CD14-positive monocyte (primary cell): Measurements from ENCODE around the gene SMPD3. TPM values are rescaled to one million over a fixed set of nuclear protein-coding genes. Genes with fewer than 3 reads are reported as not detected.

ENCODE experiments used
- DNase-seq, 3 donors: peaks; one replicate each; pipeline ENCODE4 v3.0.0-alpha.2; 2011 to 2022
- H2AFZ ChIP-seq: 2 replicates; pipeline ENCODE4 v1.6.0; 2012; ENCODE audit warnings: mild to moderate bottlenecking, low read depth, low read length, inconsistent platforms; ENCODE audit not compliant: insufficient read depth, poor library complexity, severe bottlenecking
- H3K27ac ChIP-seq, 2 donors: 1 replicate in 1 of 2; 2 replicates in 1 of 2; pipeline ENCODE4 v1.5.1; 2012 to 2013; ENCODE audit warnings: low read length in 2 of 2, control low read depth in 1 of 2, inconsistent platforms in 1 of 2, low read depth in 1 of 2, mild to moderate bottlenecking in 1 of 2
- H3K27me3 ChIP-seq, 2 donors: one replicate each; pipeline versions ENCODE4 v1.6.0 to v1.6.1; 2011 to 2013; ENCODE audit warnings: low read length in 2 of 2; ENCODE audit not compliant: control insufficient read depth in 2 of 2, insufficient read depth in 2 of 2
- H3K36me3 ChIP-seq, 2 donors: replicated peaks in 1 of 2; 1 replicate in 1 of 2; 2 replicates in 1 of 2; pipeline versions ENCODE4 v1.5.1 to v1.6.1; 2012 to 2013; ENCODE audit warnings: low read length in 2 of 2, control low read depth in 1 of 2, inconsistent platforms in 1 of 2, mild to moderate bottlenecking in 1 of 2; ENCODE audit not compliant: insufficient read depth in 2 of 2, control insufficient read depth in 1 of 2
- H3K4me1 ChIP-seq, 2 donors: 1 replicate in 1 of 2; 2 replicates in 1 of 2; pipeline versions ENCODE4 v1.5.1 to v1.6.1; 2012 to 2013; ENCODE audit warnings: low read length in 2 of 2, control low read depth in 1 of 2, inconsistent platforms in 1 of 2, mild to moderate bottlenecking in 1 of 2, moderate library complexity in 1 of 2; ENCODE audit not compliant: insufficient read depth in 2 of 2, control insufficient read depth in 1 of 2
- H3K4me2 ChIP-seq: replicated peaks from 2 replicates; pipeline ENCODE3; 2012; ENCODE audit warnings: low read length, moderate library complexity, mild to moderate bottlenecking; ENCODE audit not compliant: poor library complexity, severe bottlenecking; ENCODE audit errors: extremely low read depth
- H3K4me3 ChIP-seq, 3 experiments: fragments of 200-600 bp in 1 of 3; sonication (generic) in 1 of 3; replicated peaks in 1 of 3; 1 replicate in 2 of 3; 2 replicates in 1 of 3; pipeline ENCODE4 v1.5.1; 2011 to 2013; ENCODE audit warnings: low read length in 3 of 3, mild to moderate bottlenecking in 3 of 3, control low read depth in 2 of 3, low read depth in 2 of 3, inconsistent platforms in 1 of 3, moderate library complexity in 1 of 3
- H3K79me2 ChIP-seq: 2 replicates; pipeline ENCODE4 v1.6.0; 2012; ENCODE audit warnings: mild to moderate bottlenecking, control low read depth, inconsistent platforms, low read length, moderate library complexity; ENCODE audit not compliant: insufficient read depth
- H3K9ac ChIP-seq: 2 replicates; pipeline ENCODE4 v1.6.0; 2017; ENCODE audit warnings: low read length, mild to moderate bottlenecking; ENCODE audit not compliant: insufficient read depth, poor library complexity, severe bottlenecking
- H3K9me3 ChIP-seq, 2 donors: replicated peaks in 1 of 2; 1 replicate in 1 of 2; 2 replicates in 1 of 2; pipeline versions ENCODE4 v1.5.1 to v1.6.1; 2012 to 2013; ENCODE audit warnings: low read length in 2 of 2, control low read depth in 1 of 2; ENCODE audit not compliant: control insufficient read depth in 1 of 2, insufficient read depth in 1 of 2
- H4K20me1 ChIP-seq: 2 replicates; pipeline ENCODE4 v1.6.0; 2012; ENCODE audit warnings: mild to moderate bottlenecking, low read length, control low read depth, moderate library complexity; ENCODE audit not compliant: insufficient read depth
- H3K27ac Mint-ChIP-seq, 7 donors: one replicate each; pipeline ENCODE4 v1.8.0; 2020; ENCODE audit warnings: mild to moderate bottlenecking in 7 of 7, mixed read lengths in 7 of 7, moderate library complexity in 6 of 7, inconsistent platforms in 2 of 7
- H3K27me3 Mint-ChIP-seq, 3 donors: one replicate each; pipeline ENCODE4 v1.8.0; 2021 to 2022; ENCODE audit warnings: low read depth in 3 of 3, mild to moderate bottlenecking in 3 of 3, mixed read lengths in 3 of 3, moderate library complexity in 3 of 3, inconsistent platforms in 1 of 3
- H3K36me3 Mint-ChIP-seq, 2 donors: one replicate each; pipeline ENCODE4 v1.8.0; 2020; ENCODE audit warnings: mixed read lengths in 2 of 2, inconsistent platforms in 1 of 2, mild to moderate bottlenecking in 1 of 2
- H3K4me1 Mint-ChIP-seq: one replicate; pipeline ENCODE4 v1.8.0; 2020; ENCODE audit warnings: mild to moderate bottlenecking, mixed read lengths
- H3K4me3 Mint-ChIP-seq, 2 donors: one replicate each; pipeline ENCODE4 v1.8.0; 2020; ENCODE audit warnings: mild to moderate bottlenecking in 2 of 2, mixed read lengths in 2 of 2, moderate library complexity in 1 of 2
- H3K9me3 Mint-ChIP-seq, 7 donors: one replicate each; pipeline ENCODE4 v1.8.0; 2020 to 2022; ENCODE audit warnings: mixed read lengths in 7 of 7, mild to moderate bottlenecking in 6 of 7, moderate library complexity in 6 of 7, inconsistent platforms in 2 of 7
- CTCF ChIP-seq: fragments of 200-600 bp; IDR thresholded peaks from one replicate; pipeline ENCODE4 v1.8.0; 2022; ENCODE audit warnings: antibody characterized with exemption, mild to moderate bottlenecking
- WGBS: methylation state at CpG from one replicate; pipeline ENCODE4 v1.1.5; 2013; ENCODE audit warnings: missing lambda C conversion rate; ENCODE audit not compliant: insufficient coverage; 5-methylcytosine and 5-hydroxymethylcytosine counted together
- intact Hi-C, 2 donors: fragments of 100-400 bp; cut with micrococcal nuclease; formaldehyde crosslinking; loops; one replicate each; pipeline versions ENCODE4 v1.15.0 to v1.15.1; 2023
- polyA plus RNA-seq, 3 donors: library from polyadenylated mRNA; depleted of rRNA in 1 of 3; unstranded in 2 of 3; stranded (reverse) in 1 of 3; fragments of 300-500 nt in 2 of 3; fragments of >200 nt in 1 of 3; fragmentation: Illumina TruSeq in 2 of 3; gene quantifications; 1 replicate in 2 of 3; 2 replicates in 1 of 3; pipeline ENCODE4 v1.2.3, GENCODE V29; 2012 to 2021

SMPD3 gene
- polyA plus RNA-seq, 3 donors, result 0.40 to 1.1 (median 0.51) TPM

GRCh38 chr16:68363658-68364521 lies 84.4 kb downstream of the SMPD3 start:
- Histone ChIP-seq H3K4me3 (no peak overlapping the region), H3K27ac (no peak overlapping the region), H3K79me2 (no peaks in the 10 kb centered on the region), H4K20me1 (no peaks in the 10 kb centered on the region), H3K4me1 (peaks cover 20 to 22% of the 10 kb centered on the region in 2 donors), H3K36me3 (no peaks in the 10 kb centered on the region), H3K9me3 (no peaks in the 10 kb centered on the region), H3K9ac (peak overlapping the region; percentile 27), H3K4me2 (no peak overlapping the region), H2AFZ (no peak overlapping the region), H3K27me3 (peaks cover 0 to 4% of the 10 kb centered on the region in 2 donors)
- 72% methylated on average over 13 of the region's 22 CpGs for WGBS
- Mint-ChIP-seq H3K27me3 (peaks cover 18 to 27% (median 21%) of the 10 kb centered on the region in 3 donors), H3K36me3 (peaks cover 6 to 7% of the 10 kb centered on the region in 2 donors), H3K27ac (peak overlapping the region in 2 of 7 donors; percentile 30 to 31), H3K4me3 (peak overlapping the region in 1 of 2 donors; percentile 51), H3K4me1 (peaks cover 33% of the 10 kb centered on the region), H3K9me3 (no peaks in the 10 kb centered on the region)
- no peak for TF ChIP-seq CTCF
- intact Hi-C loops, result no loop called here
- DNase-seq, result no peak

- no peak overlapping the region for H3K4me3 ChIP-seq
- H3K9ac ChIP-seq, result no peak overlapping the region
- DNase-seq, result no peak
- no peaks in the 10 kb centered on the region for H3K27me3 ChIP-seq
- intact Hi-C loops, result no loop called here
- H3K4me2 ChIP-seq, result no peak overlapping the region
- no peak overlapping the region for H3K27ac ChIP-seq
- no peak overlapping the region for H3K4me3 Mint-ChIP-seq
- no peaks in the 10 kb centered on the region for H3K79me2 ChIP-seq
- H3K27ac Mint-ChIP-seq, result no peak overlapping the region
- no peak overlapping the region for H2AFZ ChIP-seq
- H3K36me3 Mint-ChIP-seq, result peaks cover 9 to 14% of the 10 kb centered on the region in 2 donors
- H3K36me3 ChIP-seq, result peaks cover 2 to 4% of the 10 kb centered on the region in 2 donors
- 90% methylated on average over 14 of the region's 18 CpGs for WGBS
- TF ChIP-seq CTCF, result no peak
- peaks cover 28% of the 10 kb centered on the region for H3K4me1 Mint-ChIP-seq
- H3K9me3 Mint-ChIP-seq, result no peaks in the 10 kb centered on the region
- H4K20me1 ChIP-seq, result no peaks in the 10 kb centered on the region
- peaks cover 14 to 20% (median 18%) of the 10 kb centered on the region in 3 donors for H3K27me3 Mint-ChIP-seq
- H3K9me3 ChIP-seq, result no peaks in the 10 kb centered on the region
- H3K4me1 ChIP-seq, result peaks cover 20 to 22% of the 10 kb centered on the region in 2 donors
These were observed 85.2 kb downstream of the SMPD3 start for GRCh38 chr16:68362947-68363657.
